Liver (tissue), 9 donors: Measurements from ENCODE around the gene GLMN. TPM values are rescaled to one million over a fixed set of nuclear protein-coding genes. Genes with fewer than 3 reads are reported as not detected.

ENCODE experiments used
- DNase-seq: peaks from one replicate; pipeline ENCODE4 v3.0.0-alpha.2; 2017; ENCODE audit warnings: low spot score
- H3K27ac ChIP-seq, 2 donors: one replicate each; pipeline ENCODE4 v1.7.0; 2013; ENCODE audit warnings: inconsistent platforms in 2 of 2, low read length in 2 of 2, control low read depth in 1 of 2, low read depth in 1 of 2, mild to moderate bottlenecking in 1 of 2
- H3K27me3 ChIP-seq, 4 donors: one replicate each; pipeline versions ENCODE4 v1.6.1 to v1.7.0; 2013; ENCODE audit warnings: low read length in 3 of 4, inconsistent platforms in 1 of 4, mild to moderate bottlenecking in 1 of 4, moderate library complexity in 1 of 4; ENCODE audit not compliant: control insufficient read depth in 4 of 4, insufficient read depth in 4 of 4
- H3K36me3 ChIP-seq, 4 donors: one replicate each; pipeline versions ENCODE4 v1.6.1 to v1.7.0; 2013; ENCODE audit warnings: low read length in 3 of 4, mild to moderate bottlenecking in 3 of 4, low read depth in 1 of 4, moderate library complexity in 1 of 4; ENCODE audit not compliant: control insufficient read depth in 4 of 4, insufficient read depth in 3 of 4
- H3K4me1 ChIP-seq, 4 donors: one replicate each; pipeline versions ENCODE4 v1.6.1 to v1.7.0; 2013; ENCODE audit warnings: low read length in 3 of 4, mild to moderate bottlenecking in 3 of 4, moderate library complexity in 1 of 4; ENCODE audit not compliant: control insufficient read depth in 4 of 4, insufficient read depth in 4 of 4
- H3K4me3 ChIP-seq, 3 donors: one replicate each; pipeline versions ENCODE4 v1.6.1 to v1.7.0; 2013; ENCODE audit warnings: low read length in 3 of 3, control low read depth in 1 of 3, low read depth in 1 of 3, mild to moderate bottlenecking in 1 of 3
- H3K9ac ChIP-seq, 2 donors: one replicate each; pipeline ENCODE4 v1.7.0; 2013; ENCODE audit warnings: low read length in 2 of 2, mild to moderate bottlenecking in 2 of 2, moderate library complexity in 2 of 2, control low read depth in 1 of 2, low read depth in 1 of 2
- H3K9me3 ChIP-seq, 4 donors: one replicate each; pipeline versions ENCODE4 v1.6.1 to v1.7.0; 2013; ENCODE audit warnings: low read length in 3 of 4; ENCODE audit not compliant: control insufficient read depth in 4 of 4
- ATF3 ChIP-seq: IDR thresholded peaks from 2 replicates; pipeline ENCODE4 v1.6.1; 2016; ENCODE audit warnings: antibody characterized with exemption
- CTCF ChIP-seq: fragments of 150-350 bp; IDR thresholded peaks from 2 replicates; pipeline ENCODE4 v1.5.1; 2017; ENCODE audit warnings: improper control_type of control experiment, low read depth, low read length; ENCODE audit not compliant: missing input control
- EGR1 ChIP-seq, 2 donors: IDR thresholded peaks; 2 replicates each; pipeline ENCODE4 v1.6.1; 2016 to 2018; ENCODE audit warnings: antibody characterized with exemption in 2 of 2, low read depth in 2 of 2
- FOXA1 ChIP-seq: IDR thresholded peaks from 2 replicates; pipeline ENCODE4 v1.6.1; 2016; ENCODE audit warnings: antibody characterized with exemption
- FOXA2 ChIP-seq: IDR thresholded peaks from 2 replicates; pipeline ENCODE4 v1.6.1; 2016; ENCODE audit warnings: antibody characterized with exemption
- GABPA ChIP-seq, 2 donors: IDR thresholded peaks in 1 of 2; conservative IDR thresholded peaks in 1 of 2; 2 replicates each; pipeline ENCODE4 v1.6.1; 2016; ENCODE audit warnings: antibody characterized with exemption in 2 of 2, mild to moderate bottlenecking in 1 of 2, moderate library complexity in 1 of 2
- HNF4A ChIP-seq, 2 donors: conservative IDR thresholded peaks; 2 replicates each; pipeline ENCODE4 v1.6.1; 2016; ENCODE audit warnings: antibody characterized with exemption in 2 of 2, mild to moderate bottlenecking in 2 of 2
- HNF4G ChIP-seq: IDR thresholded peaks from 2 replicates; pipeline ENCODE4 v1.6.1; 2016; ENCODE audit warnings: antibody characterized with exemption
- JUND ChIP-seq, 2 donors: IDR thresholded peaks; 2 replicates each; pipeline ENCODE4 v1.6.1; 2016; ENCODE audit warnings: antibody characterized with exemption in 2 of 2
- MAX ChIP-seq: IDR thresholded peaks from 2 replicates; pipeline ENCODE4 v1.6.1; 2016; ENCODE audit warnings: antibody characterized with exemption
- NR2F2 ChIP-seq: IDR thresholded peaks from 2 replicates; pipeline ENCODE4 v1.6.1; 2016; ENCODE audit warnings: antibody characterized with exemption
- RAD21 ChIP-seq, 2 donors: IDR thresholded peaks; 2 replicates each; pipeline ENCODE4 v1.6.1; 2016; ENCODE audit warnings: antibody characterized with exemption in 2 of 2, mild to moderate bottlenecking in 2 of 2
- REST ChIP-seq: IDR thresholded peaks from 2 replicates; pipeline ENCODE4 v1.6.1; 2016; ENCODE audit warnings: antibody characterized with exemption, mild to moderate bottlenecking
- RXRA ChIP-seq, 2 donors: IDR thresholded peaks; 2 replicates each; pipeline ENCODE4 v1.6.1; 2017 to 2018; ENCODE audit warnings: antibody characterized with exemption in 2 of 2, mild to moderate bottlenecking in 1 of 2
- SP1 ChIP-seq: IDR thresholded peaks from 2 replicates; pipeline ENCODE4 v1.6.1; 2018; ENCODE audit warnings: antibody characterized with exemption, mild to moderate bottlenecking
- TAF1 ChIP-seq: conservative IDR thresholded peaks from 2 replicates; pipeline ENCODE4 v1.6.1; 2016; ENCODE audit warnings: antibody characterized with exemption, mild to moderate bottlenecking
- YY1 ChIP-seq: IDR thresholded peaks from 2 replicates; pipeline ENCODE4 v1.6.1; 2016; ENCODE audit warnings: antibody characterized with exemption, mild to moderate bottlenecking
- ZBTB33 ChIP-seq: IDR thresholded peaks from 2 replicates; pipeline ENCODE4 v1.6.1; 2016; ENCODE audit warnings: antibody characterized with exemption
- WGBS: extraction: QIAGEN DNeasy Blood & Tissue Kit; methylation state at CpG from one replicate; pipeline ENCODE4 v1.1.7; 2013; 5-methylcytosine and 5-hydroxymethylcytosine counted together
- polyA plus RNA-seq, 2 donors: library from polyadenylated mRNA; stranded (reverse) in 1 of 2; unstranded in 1 of 2; fragments of 200-250 nt in 1 of 2; fragments of >200 nt in 1 of 2; fragmentation: Nextera tagmentation in 1 of 2; extraction: Ambion mirVana in 1 of 2; gene quantifications; one replicate each; pipeline versions ENCODE4 v1.2.1 to v1.2.3, GENCODE V29; 2013 to 2015
- total RNA-seq, 2 donors: library from RNA; depleted of rRNA; stranded (reverse); fragments of >200 nt; gene quantifications; one replicate each; pipeline ENCODE4 v1.2.3, GENCODE V29; 2014
- donor health status: healthy.
- donor health status: healthy.
- donor health status: healthy.
- donor health status: healthy.
- donor health status: healthy.

GLMN gene
- total and polyA plus RNA-seq, 4 donors, result 1.1 to 3.7 (median 3.2) TPM

- no peak overlapping the region for H3K9ac ChIP-seq
- no peak for DNase-seq
- H3K27me3 ChIP-seq, result no peaks in the 10 kb centered on the region
- H3K4me1 ChIP-seq, result no peaks in the 10 kb centered on the region
- no peak overlapping the region for H3K27ac ChIP-seq
- peaks cover 0 to 4% (median 3%) of the 10 kb centered on the region in 4 donors for H3K36me3 ChIP-seq
- TF ChIP-seq CTCF, result no peak
- H3K4me3 ChIP-seq, result no peak overlapping the region
- H3K9me3 ChIP-seq, result no peaks in the 10 kb centered on the region
- 94% methylated on average over 4 of the region's 4 CpGs for WGBS
Observed at GRCh38 chr1:92277105-92277723, 21.6 kb downstream of the GLMN start.

- Histone ChIP-seq H3K9ac (no peak overlapping the region), H3K27me3 (no peaks in the 10 kb centered on the region), H3K27ac (no peak overlapping the region), H3K36me3 (peaks cover 0 to 4% (median 3%) of the 10 kb centered on the region in 4 donors), H3K4me3 (no peak overlapping the region), H3K4me1 (no peaks in the 10 kb centered on the region), H3K9me3 (no peaks in the 10 kb centered on the region)
- WGBS, result 98% methylated on average over 3 of the region's 3 CpGs
- DNase-seq, result no peak
- no peak for TF ChIP-seq RXRA (IDR thresholded peaks at IDR 0.05)
- TF ChIP-seq YY1, result no peak
- no peak for TF ChIP-seq NR2F2
- TF ChIP-seq SP1, result no peak
- TF ChIP-seq ZBTB33, result no peak
- TF ChIP-seq RAD21 (IDR thresholded peaks at IDR 0.05), result no peak
- no peak for TF ChIP-seq HNF4A (conservative IDR thresholded peaks at IDR 0.05)
- no peak for TF ChIP-seq ATF3
- no peak for TF ChIP-seq CTCF
- no peak for TF ChIP-seq REST
- no peak for TF ChIP-seq TAF1
- TF ChIP-seq EGR1 (IDR thresholded peaks at IDR 0.05; ENCODE audit: low read depth in 2 of 2), result no peak
- no peak for TF ChIP-seq HNF4G
- no peak for TF ChIP-seq GABPA (IDR thresholded peaks at IDR 0.05 in 1 of 2, conservative IDR thresholded peaks at IDR 0.05 in 1 of 2)
- no peak for TF ChIP-seq FOXA1
- no peak for TF ChIP-seq JUND (IDR thresholded peaks at IDR 0.05)
- TF ChIP-seq MAX, result no peak
- no peak for TF ChIP-seq FOXA2
Observed at GRCh38 chr1:92276082-92276481, 22.7 kb downstream of the GLMN start.
